Stimulated activated CD4-positive, alpha-beta T cell treated with anti-CD3 and anti-CD28 coated beads, Interleukin-15, amount 100 ng/mL, for 1 hour (primary cell): ENCODE data around the gene CAMTA1.
"Not testable (repeated sequence)": the region's sequence is repeated elsewhere in the genome, so short reads cannot be mapped to it uniquely, and the experiment has no call there.

Source experiments
- DNase-seq, 2 donors: peaks; one replicate each; pipeline ENCODE4 v3.0.0-alpha.2; 2020; ENCODE audit warnings: low read depth in 1 of 2, low spot score in 1 of 2

The CAMTA1 gene

GRCh38 chr1:7390604-7391000 lies 605.3 kb downstream of the CAMTA1 start:
- DNase-seq, result no peak

- no peak for DNase-seq
Observed at GRCh38 chr1:7393136-7393535, 607.9 kb downstream of the CAMTA1 start.

DNA sequence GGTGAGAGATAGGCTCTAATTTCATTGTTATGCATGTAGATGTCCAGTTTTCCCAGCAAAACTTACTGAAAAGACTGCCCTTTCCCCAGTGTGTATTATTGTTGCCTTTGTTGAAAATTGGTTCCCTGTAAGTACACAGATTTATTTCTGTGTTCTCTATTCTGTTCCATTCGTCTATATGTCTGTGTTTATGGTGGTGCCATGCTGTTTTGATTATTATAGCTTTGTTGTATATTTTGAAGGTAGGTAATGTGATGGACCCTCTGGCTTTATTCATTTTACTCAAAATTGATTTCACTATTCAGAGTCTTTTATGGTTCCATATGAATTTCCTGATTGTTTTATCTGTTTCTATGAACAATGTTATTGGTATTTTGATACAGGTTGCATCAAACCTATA lies 610.0 kb downstream of the CAMTA1 start:
- no peak for DNase-seq

DNA sequence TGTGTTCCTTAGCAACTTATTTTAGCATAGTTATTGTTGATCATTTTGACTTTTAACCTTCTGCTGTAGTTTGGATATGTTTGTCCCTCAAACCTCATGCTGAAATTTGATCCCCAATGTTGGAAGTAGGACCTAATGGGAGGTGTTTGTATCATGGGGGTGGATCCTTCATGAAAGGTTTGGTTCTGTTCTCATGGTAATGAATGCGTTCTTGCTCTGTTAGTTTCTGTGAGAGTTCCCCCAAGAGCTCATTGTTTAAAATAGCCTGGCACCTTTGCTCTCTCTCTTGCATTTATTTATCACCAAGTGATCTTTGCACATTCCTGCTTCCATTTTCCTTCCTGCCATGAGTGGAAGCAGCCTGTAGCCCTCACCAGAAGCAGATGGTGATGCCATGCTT lies 613.7 kb downstream of the CAMTA1 start:
- no peak for DNase-seq

- DNase-seq, result no peak
Observed at GRCh38 chr1:7399514-7400125, 614.4 kb downstream of the CAMTA1 start.

DNA sequence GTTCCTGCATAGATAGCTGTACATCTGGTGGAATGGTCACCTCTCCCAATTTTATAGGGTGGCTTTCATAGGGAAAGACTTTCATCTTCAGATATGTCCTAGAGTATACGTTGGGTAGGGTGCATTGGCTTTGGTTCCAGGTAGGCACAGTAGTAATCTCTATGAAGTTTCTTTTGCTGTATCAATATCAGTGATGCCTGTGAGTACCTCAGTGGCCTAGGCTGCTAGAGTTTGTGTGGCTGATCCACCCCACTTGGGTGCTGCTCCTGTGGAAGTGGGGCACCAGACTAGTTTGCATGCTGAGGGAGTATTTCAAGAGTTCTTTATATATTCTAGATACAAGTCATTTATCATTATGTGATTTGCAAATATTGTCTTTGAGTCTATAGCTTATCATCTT lies 615.3 kb downstream of the CAMTA1 start:
- no peak for DNase-seq

- no peak for DNase-seq
Observed at GRCh38 chr1:7401814-7402547, 616.7 kb downstream of the CAMTA1 start.

DNA sequence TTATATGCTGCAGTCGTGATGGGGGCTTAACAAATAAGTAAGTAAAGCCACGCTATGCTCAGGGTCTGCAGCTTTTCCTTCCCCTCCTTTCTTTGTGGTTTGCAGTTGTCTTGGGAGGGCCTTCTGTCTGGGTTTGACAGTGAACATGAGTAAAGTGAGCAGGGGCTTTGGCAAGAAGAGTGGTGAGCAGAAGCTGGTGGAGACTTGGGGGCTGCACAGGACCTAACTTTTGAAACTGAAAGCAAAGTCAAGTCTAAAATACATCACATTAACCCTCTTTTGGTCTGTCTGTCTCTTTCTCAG lies 617.2 kb downstream of the CAMTA1 start:
- no peak for DNase-seq

DNA sequence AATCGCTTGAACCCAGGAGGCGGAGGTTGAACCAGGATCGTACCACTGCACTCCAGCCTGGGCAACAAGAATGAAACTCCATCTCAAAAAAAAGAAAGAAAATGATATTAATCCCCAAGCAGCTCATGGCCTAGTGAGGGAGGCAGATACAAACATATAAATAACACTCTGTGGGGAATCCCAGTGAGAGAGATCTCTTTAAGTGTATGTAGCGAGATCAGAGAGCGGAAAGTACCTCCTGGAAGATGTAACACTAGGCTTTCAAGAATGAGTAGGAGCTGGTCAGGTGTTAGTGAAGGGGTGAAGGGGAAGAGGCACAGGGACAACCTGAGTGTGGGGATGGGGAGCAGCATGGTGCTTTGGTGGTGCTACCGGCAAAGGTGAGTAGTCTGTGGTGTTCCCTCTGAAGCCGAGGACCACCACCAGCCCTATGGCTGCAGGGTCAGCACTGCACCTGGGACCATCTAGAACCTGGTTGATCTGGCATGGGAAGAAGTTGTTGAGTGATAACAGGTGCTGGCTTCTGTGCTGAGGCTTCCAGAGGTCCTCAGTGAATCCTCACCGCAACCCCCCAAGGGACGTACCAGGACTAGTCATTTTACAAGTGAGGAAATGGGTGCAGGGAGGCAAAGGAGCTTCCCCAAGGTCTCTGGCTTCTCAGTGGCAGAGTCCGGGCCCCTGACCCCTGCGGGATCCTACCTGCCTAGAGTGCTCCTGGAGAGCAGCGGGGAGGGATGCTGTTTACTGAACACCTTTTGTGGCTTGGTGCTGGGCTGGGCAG lies 618.2 kb downstream of the CAMTA1 start:
- no peak for DNase-seq

GRCh38 chr1:7404046-7404742 lies 618.9 kb downstream of the CAMTA1 start:
- DNase-seq, result no peak

GRCh38 chr1:7405844-7406500 lies 620.7 kb downstream of the CAMTA1 start:
- DNase-seq, result no peak

DNA sequence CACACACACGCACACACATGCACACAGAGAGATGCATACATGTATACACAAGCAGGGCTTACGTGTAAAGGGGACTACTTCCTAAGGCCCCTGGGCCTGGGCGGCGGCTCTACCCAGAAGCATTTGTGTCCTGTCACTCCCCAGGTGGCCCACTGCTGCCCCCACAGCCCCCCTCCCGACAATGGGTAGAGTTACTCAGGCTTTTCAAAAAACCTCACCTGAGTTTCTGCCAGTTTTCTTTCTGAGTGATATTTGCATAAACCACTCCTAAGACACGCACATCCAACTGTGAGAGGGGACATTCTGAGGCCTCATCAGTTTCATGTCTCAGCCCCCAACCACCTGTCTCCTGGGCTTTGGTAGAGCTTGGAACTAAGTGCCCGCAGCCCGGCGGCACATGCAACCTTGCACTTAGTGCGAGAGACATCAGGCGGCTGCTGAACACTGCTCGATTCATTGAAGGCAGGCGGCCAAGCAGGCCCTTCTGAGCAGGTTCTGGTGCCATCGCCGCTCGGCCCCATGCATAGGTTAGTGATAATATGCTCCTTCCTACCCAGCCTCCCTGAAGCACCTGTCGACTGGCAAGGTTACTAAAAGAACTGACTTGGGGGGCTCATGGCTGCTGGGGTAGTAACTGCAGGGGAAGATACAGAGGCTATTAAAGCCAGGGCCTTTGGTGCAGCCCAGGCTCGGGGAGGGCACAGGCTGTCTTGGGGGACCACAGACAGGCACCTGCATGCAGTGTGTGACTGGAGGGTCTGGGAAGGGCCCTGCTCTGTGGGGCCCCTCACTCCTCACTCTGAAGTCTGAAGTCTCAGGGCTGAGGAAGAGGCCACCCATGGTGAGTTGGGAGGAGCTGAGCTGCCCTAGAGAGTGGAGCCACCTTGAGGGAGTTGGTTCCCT lies 621.6 kb downstream of the CAMTA1 start:
- no peak for DNase-seq

DNA sequence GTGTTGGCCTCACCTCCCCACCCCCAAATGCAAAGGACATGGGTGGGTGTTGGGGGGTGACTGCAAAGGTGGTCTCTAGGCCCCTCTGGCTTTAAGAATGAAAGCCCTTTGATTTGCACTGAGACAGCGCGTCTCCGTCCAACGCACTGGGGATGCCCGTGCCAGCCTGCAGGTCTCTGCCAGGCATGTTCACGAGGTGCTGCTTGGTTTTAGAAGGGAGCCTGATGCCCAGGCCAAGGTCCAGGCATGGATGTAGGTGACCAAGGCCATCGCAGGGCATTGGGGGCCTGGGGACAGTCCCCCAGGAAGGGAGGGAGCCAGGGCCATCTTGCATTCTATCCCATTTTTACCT lies 622.3 kb downstream of the CAMTA1 start:
- no peak for DNase-seq

GRCh38 chr1:7407980-7408770 lies 622.9 kb downstream of the CAMTA1 start:
- no peak for DNase-seq

DNA sequence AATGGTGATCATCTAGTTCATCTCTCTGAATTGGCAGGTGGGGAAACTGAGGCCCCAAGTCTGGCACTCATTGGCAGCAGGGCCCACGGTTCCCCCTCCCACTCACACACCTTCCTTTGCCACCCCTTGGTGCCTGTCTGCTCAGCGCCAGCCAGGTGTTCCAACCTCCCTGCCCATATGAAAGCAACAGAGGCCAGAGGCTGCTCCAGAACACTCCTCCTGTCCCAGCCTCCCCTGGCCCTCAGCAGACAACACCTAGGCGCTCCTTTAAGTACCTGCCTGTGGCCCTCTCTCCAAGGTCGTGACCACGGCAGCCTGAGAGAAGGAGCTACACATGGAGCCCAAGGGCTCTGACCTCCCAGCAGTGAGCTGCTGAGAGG lies 623.5 kb downstream of the CAMTA1 start:
- no peak for DNase-seq

GRCh38 chr1:7409278-7409677 lies 624.0 kb downstream of the CAMTA1 start:
- DNase-seq, result no peak

- no peak for DNase-seq
Observed at GRCh38 chr1:7410156-7410555, 624.9 kb downstream of the CAMTA1 start.

GRCh38 chr1:7417618-7418017 lies 632.4 kb downstream of the CAMTA1 start:
- DNase-seq, result not testable (repeated sequence)

DNA sequence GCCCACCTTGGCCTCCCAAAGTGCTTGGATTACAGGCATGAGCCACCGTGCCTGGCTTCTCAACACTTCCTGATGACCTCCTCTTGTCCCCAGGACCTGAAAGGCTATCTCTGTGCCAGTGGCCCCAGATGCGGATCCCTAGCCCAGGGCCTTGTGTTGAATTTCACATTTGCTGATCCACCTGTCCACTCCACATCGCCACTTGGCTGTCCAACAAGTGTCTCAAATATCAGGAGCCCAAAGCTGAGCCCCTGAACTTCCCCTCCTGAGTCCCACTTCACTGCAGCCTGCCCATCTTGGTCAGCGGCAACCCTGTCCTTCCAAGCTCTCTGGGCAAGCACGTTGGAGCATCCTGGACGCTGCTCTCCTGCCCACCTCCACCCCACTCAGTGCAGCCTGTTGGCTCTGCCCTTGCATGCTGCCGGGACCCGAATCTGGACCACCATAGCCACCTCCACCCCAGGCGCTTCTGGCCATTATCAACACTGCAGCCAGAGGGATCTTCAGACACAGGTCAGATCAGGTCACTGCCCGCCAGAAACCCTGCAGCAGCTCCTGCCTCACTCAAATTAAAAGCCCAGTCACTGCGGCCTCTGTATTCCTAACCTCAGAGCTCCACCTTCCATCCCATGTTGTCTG lies 633.3 kb downstream of the CAMTA1 start:
- no peak for DNase-seq
